Fibroblast of lung (primary cell): Measurements from ENCODE around the gene CFAP97D1.

ENCODE experiments used
- CTCF ChIP-seq, 2 donors: IDR thresholded peaks in 1 of 2; conservative IDR thresholded peaks in 1 of 2; 1 replicate in 1 of 2; 2 replicates in 1 of 2; pipeline ENCODE4 v1.5.1; 2011 to 2012; ENCODE audit warnings: low read length in 2 of 2, control low read depth in 1 of 2, inconsistent platforms in 1 of 2, low read depth in 1 of 2, mild to moderate bottlenecking in 1 of 2
- EZH2 ChIP-seq: IDR thresholded peaks from 2 replicates; pipeline ENCODE4 v1.5.1; 2012; ENCODE audit warnings: low read length, control low read depth, mild to moderate bottlenecking; ENCODE audit errors: missing control alignments

DNA sequence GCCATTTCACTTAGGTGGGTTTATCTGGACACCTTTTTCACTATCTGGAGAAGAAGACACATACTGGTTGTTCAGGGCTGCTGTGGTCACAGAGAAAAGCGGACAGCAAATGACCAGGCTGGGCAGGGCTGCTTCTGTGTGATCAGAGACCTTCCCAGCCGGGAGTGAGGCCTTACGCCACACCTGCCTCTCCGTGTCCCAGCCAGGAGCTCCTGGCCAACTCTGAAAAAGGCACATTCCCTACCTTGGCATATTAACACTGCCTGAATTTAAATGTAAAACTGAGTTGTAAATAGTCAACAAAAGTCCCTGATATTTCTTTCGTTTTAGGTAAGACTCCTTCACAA is 12.5 kb upstream of the CFAP97D1 start:
- TF ChIP-seq EZH2 = no peak
- no peak for TF ChIP-seq CTCF (conservative IDR thresholded peaks at IDR 0.05 in 1 of 2, IDR thresholded peaks at IDR 0.05 in 1 of 2; ENCODE audit: low read depth in 1 of 2, low read length in 2 of 2)
